HG03469 (cell line): Measurements from ENCODE around the gene MAPK7.

Experiments
- ATAC-seq: cut with Tn5 transposase; IDR thresholded peaks from one replicate; pipeline ENCODE4 v1.9.1; 2021; ENCODE audit warnings: mild to moderate bottlenecking, moderate library complexity, moderate number of reproducible peaks; ENCODE audit not compliant: unreplicated experiment

MAPK7 gene

DNA sequence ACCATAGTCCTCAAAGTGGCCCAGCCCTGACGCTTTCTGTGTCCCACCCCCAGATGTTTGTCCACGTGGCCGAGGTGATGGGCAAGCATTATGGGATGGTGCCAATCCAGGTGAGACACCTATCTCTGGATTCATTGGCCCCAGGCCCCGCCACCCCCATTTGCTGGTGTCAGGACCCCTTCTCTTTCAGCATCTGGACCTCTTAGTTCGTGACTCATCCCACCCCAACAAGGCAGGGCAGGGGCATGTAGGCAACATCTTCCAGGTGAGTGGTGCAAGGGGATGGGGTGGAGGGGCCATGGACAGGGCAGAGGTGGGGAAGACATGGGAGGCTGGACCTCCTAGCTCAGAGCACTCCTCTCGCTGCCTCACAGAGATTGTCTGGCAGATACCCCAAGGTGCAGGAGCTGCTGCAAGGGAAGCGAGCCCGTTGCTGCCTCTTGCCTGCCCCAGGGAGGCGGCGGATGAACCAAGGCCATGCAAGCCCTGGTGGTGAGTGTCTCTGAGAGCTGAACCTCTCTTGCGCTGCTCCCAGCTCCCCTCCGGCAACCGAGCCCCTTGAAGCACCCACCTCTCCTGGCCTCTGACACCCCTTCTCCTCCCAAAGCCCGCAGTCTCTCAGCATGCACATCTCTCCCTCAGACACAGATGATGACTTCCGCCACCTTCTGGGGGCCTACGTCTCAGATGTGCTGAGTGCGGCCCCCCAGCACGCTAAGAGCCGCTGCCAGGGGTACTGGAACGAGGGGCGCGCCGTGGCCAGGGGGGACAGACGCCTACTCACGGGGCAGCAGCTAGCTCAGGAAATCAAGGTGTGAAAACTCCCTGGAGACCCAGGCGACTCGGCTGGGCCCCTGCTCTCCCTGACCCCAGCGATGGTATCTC lies 36.3 kb downstream of the MAPK7 start:
- ATAC-seq: no peak

DNA sequence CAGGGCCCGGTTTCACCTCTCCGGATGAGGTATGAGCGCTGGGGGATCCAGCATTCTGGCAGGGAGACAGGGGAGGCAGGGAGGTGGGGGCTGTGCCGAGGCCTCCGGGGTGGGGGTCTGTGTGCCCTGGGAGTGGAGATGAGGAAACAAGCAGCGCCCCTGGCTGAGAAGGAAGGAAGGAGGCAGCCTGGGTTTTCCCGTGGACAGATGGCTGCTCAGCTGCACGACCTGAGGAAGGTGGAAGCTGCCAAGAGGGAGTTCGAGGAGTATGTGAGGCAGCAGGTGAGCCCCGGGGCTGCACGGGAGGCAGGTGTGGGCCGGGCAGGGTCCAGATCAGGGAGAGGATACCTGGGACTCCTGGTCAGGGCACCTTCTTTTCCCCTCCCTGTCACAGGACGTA lies 37.0 kb downstream of the MAPK7 start:
- ATAC-seq: no peak

DNA sequence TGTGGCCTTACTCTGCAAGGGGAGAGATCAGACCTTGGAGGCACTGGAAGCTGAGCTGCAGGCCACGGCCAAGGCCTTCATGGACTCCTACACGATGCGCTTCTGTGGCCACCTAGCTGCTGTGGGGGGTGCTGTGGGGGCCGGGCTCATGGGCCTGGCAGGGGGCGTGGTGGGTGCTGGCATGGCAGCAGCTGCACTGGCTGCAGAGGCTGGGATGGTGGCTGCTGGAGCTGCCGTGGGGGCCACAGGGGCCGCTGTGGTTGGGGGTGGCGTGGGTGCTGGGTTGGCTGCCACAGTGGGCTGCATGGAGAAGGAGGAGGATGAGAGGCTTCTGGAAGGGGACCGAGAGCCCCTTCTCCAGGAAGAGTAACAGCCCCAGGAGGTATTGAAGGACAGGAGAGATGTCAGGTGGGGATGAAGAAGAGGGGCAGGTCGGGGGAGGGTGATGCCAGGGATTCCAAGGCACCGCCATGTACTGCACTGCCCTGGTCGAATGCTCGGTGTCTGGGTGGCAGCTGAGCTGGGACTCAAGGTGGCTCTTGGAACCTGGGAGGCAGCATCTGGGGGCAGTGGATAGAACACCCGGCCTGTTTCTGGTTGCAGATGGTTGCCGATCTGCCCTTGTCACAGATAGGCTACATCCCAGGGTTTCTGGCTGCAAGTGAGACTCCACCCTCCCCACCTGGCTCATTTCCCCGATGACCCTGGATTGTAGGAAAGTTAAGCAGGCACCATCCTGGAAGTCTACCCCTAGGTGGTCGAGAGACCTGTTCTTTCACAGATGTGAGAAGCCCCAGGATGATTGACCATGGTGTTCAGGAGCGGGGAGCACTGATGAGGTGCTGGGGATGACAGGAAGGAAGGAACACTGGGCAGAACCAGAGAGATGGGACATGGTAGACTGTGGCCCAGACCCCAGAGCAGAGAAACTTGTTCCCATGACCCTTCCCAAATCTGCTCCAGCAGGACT lies 37.8 kb downstream of the MAPK7 start:
- ATAC-seq: no peak

DNA sequence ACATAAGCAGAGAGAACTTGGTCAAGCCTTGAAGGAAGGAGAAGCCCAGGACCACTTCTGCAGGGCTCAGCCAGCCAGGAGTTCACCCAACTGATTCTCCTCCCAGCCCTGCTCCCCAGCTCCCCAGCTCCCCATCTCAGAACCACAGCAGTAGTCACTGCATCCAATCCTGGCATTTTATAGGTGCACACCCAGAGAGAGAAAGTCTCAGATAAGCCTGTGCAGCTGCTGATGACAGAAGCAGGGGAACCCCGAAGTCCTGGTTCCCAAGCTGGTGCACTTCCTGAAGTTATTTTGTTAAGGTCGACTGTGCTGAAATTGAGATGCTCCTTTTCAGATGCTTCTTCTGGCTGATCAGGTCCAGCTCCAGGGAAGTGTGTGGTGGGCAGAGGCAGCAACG lies 39.3 kb downstream of the MAPK7 start:
- ATAC-seq: no peak

DNA sequence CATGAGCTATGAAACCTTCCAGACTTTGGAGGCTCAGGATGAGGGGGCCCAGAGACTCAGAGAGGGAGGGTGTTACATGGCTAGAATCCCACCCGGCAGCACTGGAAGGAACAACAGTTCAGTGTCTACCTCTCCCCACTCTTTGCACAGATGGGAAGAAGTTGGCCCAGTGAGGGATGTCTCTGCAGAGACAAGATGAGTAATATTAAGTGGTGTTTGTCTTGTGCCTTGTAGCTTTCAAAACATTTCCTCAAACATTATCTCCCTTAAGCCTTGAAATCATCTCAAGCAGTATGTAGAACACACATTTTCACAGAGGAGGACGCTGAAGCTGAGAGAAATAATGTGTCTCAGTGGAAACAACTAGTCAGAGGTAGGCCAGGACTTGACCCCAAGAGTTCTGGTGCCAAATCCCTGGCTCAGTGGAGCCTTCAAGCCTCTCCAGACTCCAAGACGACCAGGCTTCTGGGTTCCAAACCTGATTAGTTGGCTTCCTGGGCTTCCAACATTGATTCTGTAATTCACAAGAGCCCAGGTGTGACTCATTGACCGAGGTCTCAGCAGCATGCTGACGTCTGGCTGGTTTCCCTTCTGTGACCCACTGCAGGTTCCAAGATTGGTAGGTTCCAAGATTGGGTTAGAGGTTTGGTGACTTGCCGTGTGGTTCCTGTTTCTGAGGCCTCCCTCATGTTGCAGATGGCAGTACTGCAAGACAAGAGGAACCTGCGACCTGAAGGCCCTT lies 40.1 kb downstream of the MAPK7 start:
- no peak for ATAC-seq

DNA sequence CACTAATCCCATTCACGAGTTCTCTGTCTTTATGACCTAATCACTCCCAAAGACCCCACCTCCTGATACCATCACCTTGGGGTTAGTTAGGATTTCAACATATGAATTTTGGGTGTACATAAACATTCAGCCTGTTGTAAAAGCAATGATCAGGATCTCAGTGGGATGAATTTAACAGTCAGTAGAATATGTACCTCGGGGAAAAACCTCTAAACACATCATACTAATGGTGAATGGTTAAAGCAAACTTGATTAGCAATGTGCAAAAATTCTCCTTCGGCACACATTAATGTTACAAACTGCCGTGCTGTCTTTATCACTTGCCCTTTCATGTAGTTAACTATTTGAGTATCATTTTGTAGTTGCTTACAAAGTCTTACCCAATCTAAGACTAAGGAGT lies 42.9 kb downstream of the MAPK7 start:
- no peak for ATAC-seq

DNA sequence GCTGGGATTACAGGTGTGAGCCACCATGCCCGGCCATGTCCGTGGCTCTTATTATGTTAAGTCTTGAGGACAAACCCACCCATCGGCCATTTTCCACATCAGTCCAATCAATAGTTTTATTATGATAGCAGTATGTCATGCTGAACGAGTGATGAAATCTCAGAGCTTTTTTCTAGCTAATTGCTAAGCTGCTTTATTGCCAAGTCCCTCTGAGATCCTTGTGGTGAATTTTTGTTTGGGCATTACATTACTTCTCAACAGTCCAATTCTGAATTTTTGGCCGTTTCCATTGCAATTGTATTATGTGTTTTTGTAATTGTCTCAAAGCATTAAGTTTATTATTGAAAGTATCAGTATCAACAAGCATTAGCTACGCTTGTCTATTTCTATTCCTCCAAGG lies 43.6 kb downstream of the MAPK7 start:
- ATAC-seq: no peak

DNA sequence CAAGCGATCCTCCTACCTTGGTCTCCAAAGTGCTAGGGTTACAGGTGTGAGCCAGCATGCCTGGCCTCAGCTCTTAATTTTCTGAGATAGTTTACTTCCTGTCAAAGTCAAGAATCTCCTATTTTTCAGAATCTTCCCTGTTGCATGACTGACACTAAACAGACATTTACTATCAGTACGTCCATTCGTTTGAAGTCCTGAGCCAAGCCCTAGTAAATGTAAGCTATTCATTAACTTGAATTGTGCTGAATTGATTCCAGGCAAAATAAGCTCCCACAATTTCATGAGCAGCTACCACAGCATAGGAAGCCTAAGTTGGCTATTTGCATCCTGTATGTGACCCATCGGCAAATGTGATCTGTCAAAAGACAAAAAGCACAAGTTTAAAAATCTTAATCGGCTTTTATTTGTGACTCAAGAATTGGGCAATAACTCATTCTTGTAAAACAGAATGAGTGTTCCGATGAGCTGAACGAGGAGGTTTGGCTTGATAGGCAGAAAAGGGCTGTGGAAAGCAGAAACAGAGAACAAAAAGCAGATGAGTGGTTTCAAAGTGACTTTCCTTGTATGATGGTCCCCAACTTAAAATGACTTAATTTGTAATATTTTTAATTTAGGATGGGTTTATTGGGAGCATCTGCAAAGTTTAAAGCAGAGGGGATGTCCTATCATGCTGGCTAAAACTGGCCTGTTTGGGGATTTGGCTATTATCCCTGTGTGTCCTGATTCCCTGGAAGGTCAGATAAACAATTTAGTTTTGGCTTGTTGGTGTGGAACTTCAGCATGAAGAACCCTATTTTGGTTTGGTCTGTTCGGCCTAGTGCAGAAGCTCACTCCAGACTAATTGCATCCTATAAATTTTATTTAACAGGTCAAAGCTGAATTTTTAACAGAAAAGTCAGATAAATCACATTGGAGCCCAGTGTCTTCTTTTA lies 46.9 kb downstream of the MAPK7 start:
- no peak for ATAC-seq

DNA sequence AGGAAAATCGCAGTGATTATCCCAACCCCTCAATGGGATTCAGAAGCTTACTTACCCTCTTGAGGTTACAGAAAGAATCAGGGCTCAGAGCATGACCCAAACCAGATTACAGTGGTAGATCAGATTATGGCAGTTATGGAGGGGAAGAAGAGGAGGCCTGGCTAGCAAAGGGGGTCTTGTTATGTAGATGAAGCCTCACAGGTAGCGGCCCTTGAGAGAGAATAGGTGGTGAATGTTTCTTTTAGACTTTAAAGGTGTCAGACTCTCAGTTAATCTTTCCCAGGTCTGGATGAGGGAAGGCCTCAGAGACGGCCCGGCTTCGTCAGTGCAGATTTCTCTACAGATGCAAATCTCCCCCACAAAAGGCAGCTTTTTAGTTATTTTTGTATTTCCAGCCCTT lies 48.3 kb downstream of the MAPK7 start:
- no peak for ATAC-seq

DNA sequence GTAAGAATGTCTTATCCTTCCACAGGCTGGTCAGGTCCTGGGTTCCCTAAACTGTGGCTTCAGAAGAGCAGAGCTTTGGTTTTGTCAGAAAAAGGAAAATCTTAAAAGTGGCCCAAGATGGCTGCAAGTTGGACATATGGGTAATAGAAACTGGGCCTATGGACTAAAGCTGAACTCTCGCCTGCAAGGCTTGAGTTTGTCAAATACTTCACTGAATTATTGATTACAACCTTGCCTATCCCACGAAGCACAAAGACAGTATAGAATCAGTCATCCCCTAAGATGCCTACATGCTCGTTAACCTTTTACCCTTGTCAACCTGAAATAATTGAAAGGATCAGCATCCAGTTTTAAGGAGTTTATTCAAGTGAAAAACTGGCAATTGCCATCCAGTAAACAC lies 53.4 kb downstream of the MAPK7 start:
- ATAC-seq: no peak
